ENCODE results near the gene SHISA5. TPM values are rescaled to one million over a fixed set of nuclear protein-coding genes. Genes with fewer than 3 reads are reported as not detected.

SHISA5 gene
- total RNA-seq, 1 donor from 2014 or later = 69.5 TPM

- DNase-seq (ENCODE audit: low spot score) = no peak
Observed at GRCh38 chr3:48459773-48460516, 44.0 kb downstream of the SHISA5 start.

DNA sequence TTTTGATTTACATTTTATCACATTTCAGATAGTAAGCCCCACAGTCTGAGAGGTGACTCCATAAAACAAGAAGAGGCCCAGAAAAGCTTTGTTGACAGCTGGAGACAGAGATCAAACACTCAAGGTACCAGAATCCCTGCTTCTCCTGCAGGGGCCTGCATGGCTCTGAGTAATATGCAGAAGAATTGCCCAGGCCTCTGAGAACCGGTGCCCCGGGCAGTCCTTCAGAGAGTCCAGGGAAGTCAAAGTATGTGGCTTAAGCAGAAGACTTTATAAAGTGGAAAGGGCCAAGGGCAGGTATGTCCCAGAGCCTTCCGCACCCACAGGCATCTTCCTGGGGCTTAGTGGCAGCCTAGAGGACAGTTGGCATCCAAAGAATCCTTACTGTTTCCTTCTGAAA is 44.6 kb downstream of the SHISA5 start:
- H3K27ac Mint-ChIP-seq = no peak overlapping the region
- H3K4me3 Mint-ChIP-seq (ENCODE audit: low read depth) = no peak overlapping the region
- intact Hi-C loops (cut with micrococcal nuclease) = no loop called here
- no peaks in the 10 kb centered on the region for H3K27me3 Mint-ChIP-seq (ENCODE audit: low read depth)
- no peaks in the 10 kb centered on the region for H3K4me1 Mint-ChIP-seq (ENCODE audit: low read depth)
- DNase-seq (ENCODE audit: low spot score) = no peak
- no peaks in the 10 kb centered on the region for H3K9me3 Mint-ChIP-seq
- H3K36me3 Mint-ChIP-seq (ENCODE audit: low read depth) = peaks cover 42% of the 10 kb centered on the region

More at GRCh38 chr3:48459773-48460516, 44.0 kb downstream of the SHISA5 start:
- Mint-ChIP-seq H3K4me3 (ENCODE audit: low read depth) (no peak overlapping the region), H3K27me3 (ENCODE audit: low read depth) (no peaks in the 10 kb centered on the region), H3K9me3 (no peaks in the 10 kb centered on the region), H3K4me1 (ENCODE audit: low read depth) (no peaks in the 10 kb centered on the region), H3K27ac (no peak overlapping the region), H3K36me3 (ENCODE audit: low read depth) (peaks cover 37% of the 10 kb centered on the region)
- intact Hi-C loops (cut with micrococcal nuclease) = no loop called here

- DNase-seq (ENCODE audit: low spot score) = no peak
- Mint-ChIP-seq H3K4me1 (ENCODE audit: low read depth) (no peaks in the 10 kb centered on the region), H3K36me3 (ENCODE audit: low read depth) (peaks cover 58% of the 10 kb centered on the region), H3K9me3 (no peaks in the 10 kb centered on the region), H3K27me3 (ENCODE audit: low read depth) (no peaks in the 10 kb centered on the region), H3K4me3 (ENCODE audit: low read depth) (no peak overlapping the region), H3K27ac (no peak overlapping the region)
- intact Hi-C loops (cut with micrococcal nuclease) = no loop called here
Observed at GRCh38 chr3:48456456-48456855, 47.5 kb downstream of the SHISA5 start.

DNA sequence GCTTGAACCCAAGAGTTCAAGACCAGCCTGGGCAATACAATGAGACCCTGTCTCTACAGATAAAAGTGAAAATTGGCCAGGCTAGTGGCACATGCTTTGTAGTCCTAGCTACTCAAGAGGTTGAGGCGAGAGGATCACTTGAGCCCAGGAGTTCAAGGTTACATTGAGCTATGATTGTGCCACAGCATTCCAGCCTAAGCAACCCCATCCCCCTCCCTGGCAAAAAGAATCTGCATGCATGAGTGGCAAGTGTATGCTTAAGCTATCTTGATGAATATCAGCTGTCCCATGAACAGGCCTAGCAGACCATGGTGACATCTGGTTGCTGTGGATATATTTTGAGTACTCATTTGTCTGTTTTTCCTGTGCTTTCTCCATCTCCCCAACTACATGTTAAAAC is 52.7 kb downstream of the SHISA5 start:
- Mint-ChIP-seq H3K9me3 (no peaks in the 10 kb centered on the region), H3K4me1 (ENCODE audit: low read depth) (peaks cover 19% of the 10 kb centered on the region), H3K27ac (no peak overlapping the region), H3K4me3 (ENCODE audit: low read depth) (no peak overlapping the region), H3K27me3 (ENCODE audit: low read depth) (no peaks in the 10 kb centered on the region), H3K36me3 (ENCODE audit: low read depth) (peaks cover 59% of the 10 kb centered on the region)
- intact Hi-C loops (cut with micrococcal nuclease) = no loop called here
- no peak for DNase-seq (ENCODE audit: low spot score)

DNA sequence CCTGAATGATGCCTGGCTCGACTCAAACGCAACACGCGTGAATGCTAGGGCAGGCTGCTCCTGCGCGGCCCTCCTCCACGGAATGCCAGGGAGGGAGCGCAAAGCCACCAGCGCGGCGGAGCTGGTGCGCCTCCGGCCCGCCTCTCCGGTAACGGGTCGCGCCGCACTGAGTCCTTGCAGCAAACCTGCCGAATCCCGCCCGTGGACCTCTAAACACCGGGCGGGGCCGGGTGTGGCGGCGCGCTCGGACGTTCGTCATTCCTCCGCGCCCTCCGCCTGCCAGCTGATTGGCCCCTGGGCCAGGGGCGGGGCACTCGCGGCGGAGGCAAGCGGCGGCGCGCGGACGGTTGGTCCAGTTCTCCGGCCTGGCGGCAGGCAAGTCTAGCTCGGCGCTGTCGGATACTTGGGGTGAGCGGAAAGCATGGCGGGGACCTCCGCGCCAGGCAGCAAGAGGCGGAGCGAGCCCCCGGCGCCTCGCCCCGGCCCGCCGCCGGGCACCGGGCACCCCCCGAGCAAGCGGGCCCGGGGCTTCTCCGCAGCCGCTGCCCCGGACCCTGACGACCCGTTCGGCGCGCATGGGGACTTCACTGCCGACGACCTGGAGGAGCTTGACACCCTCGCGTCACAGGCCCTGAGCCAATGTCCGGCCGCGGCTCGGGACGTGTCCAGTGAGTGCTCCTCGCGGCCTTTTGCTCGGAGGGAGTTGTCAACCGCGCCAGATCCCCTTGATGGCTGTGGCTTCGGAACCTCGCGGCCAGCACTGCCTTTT is 57.4 kb downstream of the SHISA5 start, which contains the start of gene ATRIP:
TSS of gene ATRIP (plus strand) at position 313 of the 769 bp plus-strand sequence. CDS start at position 422, 109 bp downstream.
- intact Hi-C loops (cut with micrococcal nuclease) = loop anchor here (2.0 to 5.0 kb wide), 3 partner anchors 26 to 110 kb away; partner anchors contain the start of gene PFKFB4

GRCh38 chr3:48446043-48446424 is 57.9 kb downstream of the SHISA5 start:
- Mint-ChIP-seq H3K36me3 (ENCODE audit: low read depth) (peaks cover 66% of the 10 kb centered on the region), H3K27ac (peak overlapping the region; percentile 81), H3K4me1 (ENCODE audit: low read depth) (peaks cover 33% of the 10 kb centered on the region), H3K4me3 (ENCODE audit: low read depth) (peak overlapping the region; percentile 94), H3K9me3 (no peaks in the 10 kb centered on the region), H3K27me3 (ENCODE audit: low read depth) (no peaks in the 10 kb centered on the region)
- no peak for DNase-seq (ENCODE audit: low spot score)
- intact Hi-C loops (cut with micrococcal nuclease) = loop anchor here (2.0 to 5.0 kb wide), 3 partner anchors 27 to 111 kb away; partner anchors contain the start of gene PFKFB4

More for the DNA sequence above, 57.4 kb downstream of the SHISA5 start, which contains the start of gene ATRIP:
- peak; percentile 87 for DNase-seq (ENCODE audit: low spot score)
- peaks cover 66% of the 10 kb centered on the region for H3K36me3 Mint-ChIP-seq (ENCODE audit: low read depth)
- H3K27me3 Mint-ChIP-seq (ENCODE audit: low read depth) = no peaks in the 10 kb centered on the region
- H3K4me1 Mint-ChIP-seq (ENCODE audit: low read depth) = peaks cover 30% of the 10 kb centered on the region
- peak within 1 kb of the TSS; percentile 81 for H3K27ac Mint-ChIP-seq
- H3K4me3 Mint-ChIP-seq (ENCODE audit: low read depth) = peak within 1 kb of the TSS; percentile 94
- no peaks in the 10 kb centered on the region for H3K9me3 Mint-ChIP-seq

DNA sequence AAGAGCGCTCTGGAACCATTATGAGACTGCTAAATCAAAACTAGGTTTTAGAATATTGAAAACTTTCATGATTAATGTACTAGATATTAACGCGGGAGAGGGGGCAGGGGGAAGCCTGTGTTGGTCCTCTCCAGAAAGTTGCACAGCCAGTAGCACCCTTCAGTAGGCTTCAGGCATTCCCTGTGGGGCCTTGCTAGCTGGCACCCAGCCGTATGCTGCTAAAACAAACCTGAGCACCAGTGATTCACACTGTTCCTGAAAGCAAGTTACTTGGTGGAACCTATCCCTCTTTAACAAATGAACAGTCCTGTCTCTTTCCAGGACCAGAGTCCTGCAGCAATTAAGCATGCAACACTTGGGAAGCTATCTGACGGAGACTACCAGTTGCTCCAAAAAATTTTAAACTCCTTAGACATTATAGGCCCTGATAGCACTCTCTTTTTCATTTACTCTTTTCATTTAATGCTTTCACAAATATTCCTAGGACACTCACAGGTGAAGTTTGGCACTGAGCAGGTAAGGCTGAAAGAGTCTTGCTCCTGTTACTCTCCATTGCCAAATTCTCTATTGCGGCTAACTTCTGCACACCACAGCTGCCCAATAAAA is 58.6 kb downstream of the SHISA5 start:
- no peaks in the 10 kb centered on the region for H3K27me3 Mint-ChIP-seq (ENCODE audit: low read depth)
- intact Hi-C loops (cut with micrococcal nuclease) = loop anchor here (5.0 kb wide), 1 partner anchor 62 kb away; no protein-coding TSS in a partner anchor

GRCh38 chr3:48441940-48442339 is 62.0 kb downstream of the SHISA5 start:
- Mint-ChIP-seq H3K4me1 (ENCODE audit: low read depth) (peaks cover 28% of the 10 kb centered on the region), H3K27ac (no peak overlapping the region), H3K27me3 (ENCODE audit: low read depth) (no peaks in the 10 kb centered on the region), H3K4me3 (ENCODE audit: low read depth) (peak overlapping the region; percentile 97), H3K9me3 (no peaks in the 10 kb centered on the region), H3K36me3 (ENCODE audit: low read depth) (peaks cover 55% of the 10 kb centered on the region)
- no peak for DNase-seq (ENCODE audit: low spot score)
- intact Hi-C loops (cut with micrococcal nuclease) = loop anchor here (2.0 kb wide), 1 partner anchor 173 kb away; no protein-coding TSS in a partner anchor

More for the DNA sequence above, 58.6 kb downstream of the SHISA5 start:
- Mint-ChIP-seq H3K4me1 (ENCODE audit: low read depth) (peaks cover 33% of the 10 kb centered on the region), H3K27ac (peak overlapping the region; percentile 81), H3K4me3 (ENCODE audit: low read depth) (peak overlapping the region; percentile 94), H3K9me3 (no peaks in the 10 kb centered on the region), H3K36me3 (ENCODE audit: low read depth) (peaks cover 71% of the 10 kb centered on the region)
- DNase-seq (ENCODE audit: low spot score) = no peak

- Mint-ChIP-seq H3K36me3 (ENCODE audit: low read depth) (peaks cover 49% of the 10 kb centered on the region), H3K9me3 (no peaks in the 10 kb centered on the region)
Observed at GRCh38 chr3:48440590-48440958, 63.4 kb downstream of the SHISA5 start.

DNA sequence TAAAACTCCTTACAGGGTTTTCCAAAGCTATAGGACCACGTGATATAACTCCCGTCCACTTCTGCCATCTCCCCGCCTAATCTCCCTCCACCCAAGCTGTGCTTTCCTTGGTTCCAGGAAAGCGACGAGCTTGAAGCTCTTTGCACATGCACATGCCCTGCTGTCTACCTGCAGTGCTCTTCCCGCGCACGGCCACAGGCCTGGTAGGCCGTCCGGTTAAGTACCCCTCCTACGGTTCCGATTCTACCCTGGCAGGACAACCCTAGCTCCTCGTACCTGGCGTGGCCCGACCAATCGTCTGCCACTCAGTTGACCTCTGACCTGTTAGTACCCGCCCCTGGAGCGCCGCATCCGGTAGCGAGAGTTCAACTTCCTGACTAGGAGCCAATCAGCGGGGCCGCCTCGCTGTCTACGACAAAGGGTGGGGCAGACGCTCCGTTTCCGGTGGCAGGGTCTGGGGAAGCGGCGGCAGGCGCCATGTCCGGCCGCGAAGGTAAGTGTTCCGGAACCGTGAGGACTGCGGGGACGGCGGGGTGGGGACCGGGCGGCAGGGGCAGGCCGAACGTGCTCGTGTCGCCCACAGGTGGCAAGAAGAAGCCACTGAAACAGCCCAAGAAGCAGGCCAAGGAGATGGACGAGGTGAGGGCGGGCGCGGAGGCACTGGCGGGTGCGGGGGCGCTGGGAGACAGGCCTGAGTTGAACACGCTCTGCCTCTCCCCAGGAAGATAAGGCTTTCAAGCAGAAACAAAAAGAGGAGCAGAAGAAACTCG is 64.0 kb downstream of the SHISA5 start, which contains the start of the genes CCDC51 and TMA7:
TSS of gene CCDC51 (minus strand) at position 300 of the 770 bp plus-strand sequence. CDS start 4,991 bp downstream, outside the sequence.
TSS of gene TMA7 (plus strand) at position 438 of the 770 bp plus-strand sequence. CDS start at position 478, 40 bp downstream.
- peak; percentile 98 for DNase-seq (ENCODE audit: low spot score)
- Mint-ChIP-seq H3K27me3 (ENCODE audit: low read depth) (no peaks in the 10 kb centered on the region), H3K4me3 (ENCODE audit: low read depth) (peak within 1 kb of the TSS; percentile 97)

More at GRCh38 chr3:48440590-48440958, 63.4 kb downstream of the SHISA5 start:
- DNase-seq (ENCODE audit: low spot score) = no peak
- Mint-ChIP-seq H3K4me3 (ENCODE audit: low read depth) (peak overlapping the region; percentile 97), H3K27ac (peak overlapping the region; percentile 90), H3K27me3 (ENCODE audit: low read depth) (no peaks in the 10 kb centered on the region), H3K4me1 (ENCODE audit: low read depth) (peaks cover 20% of the 10 kb centered on the region)
- intact Hi-C loops (cut with micrococcal nuclease) = loop anchor here (1.0 to 2.0 kb wide), 2 partner anchors 139 to 172 kb away; partner anchors contain the start of gene NME6

GRCh38 chr3:48437812-48438211 is 66.2 kb downstream of the SHISA5 start:
- intact Hi-C loops (cut with micrococcal nuclease) = loop anchor here (5.0 kb wide), 1 partner anchor 251 kb away; the partner anchor contains the start of gene CDC25A
- Mint-ChIP-seq H3K4me1 (ENCODE audit: low read depth) (peaks cover 20% of the 10 kb centered on the region), H3K27ac (no peak overlapping the region), H3K4me3 (ENCODE audit: low read depth) (no peak overlapping the region), H3K9me3 (no peaks in the 10 kb centered on the region), H3K27me3 (ENCODE audit: low read depth) (no peaks in the 10 kb centered on the region), H3K36me3 (ENCODE audit: low read depth) (peaks cover 36% of the 10 kb centered on the region)
- DNase-seq (ENCODE audit: low spot score) = no peak

More for the DNA sequence above, 64.0 kb downstream of the SHISA5 start, which contains the start of the genes CCDC51 and TMA7:
- intact Hi-C loops (cut with micrococcal nuclease) = loop anchor here (1.0 to 5.0 kb wide), 3 partner anchors 139 to 253 kb away; partner anchors contain the start of genes CDC25A and NME6
- H3K27ac Mint-ChIP-seq = peak within 1 kb of the TSS; percentile 90
- H3K9me3 Mint-ChIP-seq = no peaks in the 10 kb centered on the region
- peaks cover 49% of the 10 kb centered on the region for H3K36me3 Mint-ChIP-seq (ENCODE audit: low read depth)
- peaks cover 20% of the 10 kb centered on the region for H3K4me1 Mint-ChIP-seq (ENCODE audit: low read depth)
